ENCODE results near the gene IFRD2. TPM values are rescaled to one million over a fixed set of nuclear protein-coding genes. Genes with fewer than 3 reads are reported as not detected.
"Not testable (repeated sequence)": the region's sequence is repeated elsewhere in the genome, so short reads cannot be mapped to it uniquely, and the experiment has no call there.

Gene IFRD2
- total RNA-seq, 1 experiment from 2014 or later = 111 TPM

DNA sequence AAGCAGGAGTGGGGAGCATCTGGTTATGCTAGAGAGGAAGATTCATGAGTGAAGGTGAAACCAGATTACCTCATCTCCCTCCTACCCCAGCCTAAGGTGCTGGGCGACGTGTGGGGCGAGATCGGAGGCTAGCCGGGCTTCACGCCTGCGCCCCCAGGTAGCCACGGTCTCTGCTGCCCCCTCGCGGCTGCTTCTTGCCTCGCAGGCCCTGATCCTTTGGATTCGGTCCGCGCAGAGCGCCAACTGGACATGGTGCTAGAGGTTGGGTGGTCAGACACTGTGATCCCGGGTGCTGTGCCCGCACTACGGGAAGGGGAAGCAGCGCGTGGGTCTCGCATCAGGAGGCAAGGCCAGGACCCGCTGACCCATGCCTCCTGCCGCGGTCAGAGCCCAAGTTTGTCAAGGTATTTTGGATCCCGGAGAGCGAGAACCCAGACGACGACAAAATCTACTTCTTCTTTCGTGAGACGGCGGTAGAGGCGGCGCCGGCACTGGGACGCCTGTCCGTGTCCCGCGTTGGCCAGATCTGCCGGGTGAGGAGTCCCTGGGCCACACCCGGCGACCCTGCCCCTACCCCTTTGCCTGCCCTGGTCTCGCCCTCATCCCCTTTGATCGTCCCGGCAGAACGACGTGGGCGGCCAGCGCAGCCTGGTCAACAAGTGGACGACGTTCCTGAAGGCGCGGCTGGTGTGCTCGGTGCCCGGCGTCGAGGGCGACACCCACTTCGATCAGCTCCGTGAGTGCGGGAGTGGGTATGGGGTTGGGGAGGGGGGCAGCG is 19.1 kb downstream of the IFRD2 start:
- no TSS peak for BruUV-seq (replicated peaks)
- Histone ChIP-seq H3K27ac (ENCODE audit: low read length) (no peak overlapping the region), H3K4me3 (ENCODE audit: low read depth in 2 of 2, low read length in 2 of 2) (peak overlapping the region; percentile 27 to 56), H3K36me3 (ENCODE audit: control insufficient read depth, insufficient read depth, low read length) (no peaks in the 10 kb centered on the region), H3K9me3 (ENCODE audit: control insufficient read depth, insufficient read depth, low read depth, low read length) (no peaks in the 10 kb centered on the region), H3K27me3 (ENCODE audit: control insufficient read depth, insufficient read depth, low read length) (no peaks in the 10 kb centered on the region), H3K4me1 (ENCODE audit: control insufficient read depth, insufficient read depth, low read length) (peaks cover 8% of the 10 kb centered on the region)
- ChIA-PET CTCF (interaction anchor here (0.7 kb wide), 1 partner anchor 48 kb away, joined by 8 read pairs; no protein-coding TSS in a partner anchor), POLR2A (no interaction called here)
- in situ Hi-C loops (cut with HindIII; ENCODE audit: low pct_unique_long_range_greater_than_20kb, low sequenced_read_pairs) (no loop called here), intact Hi-C loops (cut with micrococcal nuclease; ENCODE audit: unreplicated experiment) (loop anchor here (2.0 kb wide), 1 partner anchor 46 kb away; no protein-coding TSS in a partner anchor)
- DNase-seq (ENCODE audit: low read depth, low spot score) (no peak), ATAC-seq (peak; percentile 86)
- TF ChIP-seq SIN3A (IDR thresholded peaks at IDR 0.05; ENCODE audit: borderline replicate concordance, insufficient read depth, low read depth, low read length) (no peak), TCF7L2 (IDR thresholded peaks at IDR 0.05; ENCODE audit: low read depth, low read length) (peak; percentile 92), POLR2AphosphoS5 (IDR thresholded peaks at IDR 0.05; ENCODE audit: low read depth, low read length) (no peak; the same call in 1 of the 2 replicates)
- TF ChIP-seq, protein P1, sequence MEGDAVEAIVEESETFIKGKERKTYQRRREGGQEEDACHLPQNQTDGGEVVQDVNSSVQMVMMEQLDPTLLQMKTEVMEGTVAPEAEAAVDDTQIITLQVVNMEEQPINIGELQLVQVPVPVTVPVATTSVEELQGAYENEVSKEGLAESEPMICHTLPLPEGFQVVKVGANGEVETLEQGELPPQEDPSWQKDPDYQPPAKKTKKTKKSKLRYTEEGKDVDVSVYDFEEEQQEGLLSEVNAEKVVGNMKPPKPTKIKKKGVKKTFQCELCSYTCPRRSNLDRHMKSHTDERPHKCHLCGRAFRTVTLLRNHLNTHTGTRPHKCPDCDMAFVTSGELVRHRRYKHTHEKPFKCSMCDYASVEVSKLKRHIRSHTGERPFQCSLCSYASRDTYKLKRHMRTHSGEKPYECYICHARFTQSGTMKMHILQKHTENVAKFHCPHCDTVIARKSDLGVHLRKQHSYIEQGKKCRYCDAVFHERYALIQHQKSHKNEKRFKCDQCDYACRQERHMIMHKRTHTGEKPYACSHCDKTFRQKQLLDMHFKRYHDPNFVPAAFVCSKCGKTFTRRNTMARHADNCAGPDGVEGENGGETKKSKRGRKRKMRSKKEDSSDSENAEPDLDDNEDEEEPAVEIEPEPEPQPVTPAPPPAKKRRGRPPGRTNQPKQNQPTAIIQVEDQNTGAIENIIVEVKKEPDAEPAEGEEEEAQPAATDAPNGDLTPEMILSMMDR (IDR thresholded peaks at IDR 0.05) = peak; percentile 88
- TF ChIP-seq, protein P2, sequence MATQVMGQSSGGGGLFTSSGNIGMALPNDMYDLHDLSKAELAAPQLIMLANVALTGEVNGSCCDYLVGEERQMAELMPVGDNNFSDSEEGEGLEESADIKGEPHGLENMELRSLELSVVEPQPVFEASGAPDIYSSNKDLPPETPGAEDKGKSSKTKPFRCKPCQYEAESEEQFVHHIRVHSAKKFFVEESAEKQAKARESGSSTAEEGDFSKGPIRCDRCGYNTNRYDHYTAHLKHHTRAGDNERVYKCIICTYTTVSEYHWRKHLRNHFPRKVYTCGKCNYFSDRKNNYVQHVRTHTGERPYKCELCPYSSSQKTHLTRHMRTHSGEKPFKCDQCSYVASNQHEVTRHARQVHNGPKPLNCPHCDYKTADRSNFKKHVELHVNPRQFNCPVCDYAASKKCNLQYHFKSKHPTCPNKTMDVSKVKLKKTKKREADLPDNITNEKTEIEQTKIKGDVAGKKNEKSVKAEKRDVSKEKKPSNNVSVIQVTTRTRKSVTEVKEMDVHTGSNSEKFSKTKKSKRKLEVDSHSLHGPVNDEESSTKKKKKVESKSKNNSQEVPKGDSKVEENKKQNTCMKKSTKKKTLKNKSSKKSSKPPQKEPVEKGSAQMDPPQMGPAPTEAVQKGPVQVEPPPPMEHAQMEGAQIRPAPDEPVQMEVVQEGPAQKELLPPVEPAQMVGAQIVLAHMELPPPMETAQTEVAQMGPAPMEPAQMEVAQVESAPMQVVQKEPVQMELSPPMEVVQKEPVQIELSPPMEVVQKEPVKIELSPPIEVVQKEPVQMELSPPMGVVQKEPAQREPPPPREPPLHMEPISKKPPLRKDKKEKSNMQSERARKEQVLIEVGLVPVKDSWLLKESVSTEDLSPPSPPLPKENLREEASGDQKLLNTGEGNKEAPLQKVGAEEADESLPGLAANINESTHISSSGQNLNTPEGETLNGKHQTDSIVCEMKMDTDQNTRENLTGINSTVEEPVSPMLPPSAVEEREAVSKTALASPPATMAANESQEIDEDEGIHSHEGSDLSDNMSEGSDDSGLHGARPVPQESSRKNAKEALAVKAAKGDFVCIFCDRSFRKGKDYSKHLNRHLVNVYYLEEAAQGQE (IDR thresholded peaks at IDR 0.05; ENCODE audit: insufficient read depth in 1 of 2, low read depth in 2 of 2, low read length in 1 of 2) = 0 out of 4 replicates have a peak, but pooled peaks of 1 of the 2 experiments have one; percentile 17

DNA sequence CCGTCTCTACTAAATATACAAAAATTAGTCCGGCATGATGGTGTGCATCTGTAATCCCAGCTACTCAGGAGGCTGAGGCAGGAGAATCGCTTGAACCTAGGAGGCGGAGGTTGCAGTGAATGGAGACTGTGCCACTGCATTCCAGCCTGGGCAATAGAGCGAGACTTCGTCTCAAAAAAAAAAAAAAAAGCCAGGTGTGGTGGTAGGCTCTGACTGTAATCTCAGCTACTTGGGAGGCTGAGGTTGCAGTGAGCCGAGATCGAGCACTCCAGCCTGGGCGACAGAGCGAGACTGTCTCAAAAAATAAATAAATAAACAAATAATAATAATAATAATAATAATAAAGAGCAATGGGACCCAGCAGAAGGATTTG is 19.7 kb downstream of the IFRD2 start:
- H3K36me3 ChIP-seq (ENCODE audit: control insufficient read depth, insufficient read depth, low read length); H3K27ac ChIP-seq (ENCODE audit: low read length); BruUV-seq (replicated peaks); H3K4me1 ChIP-seq (ENCODE audit: control insufficient read depth, insufficient read depth, low read length); H3K4me3 ChIP-seq (ENCODE audit: low read depth in 2 of 2, low read length in 2 of 2); ATAC-seq; in situ Hi-C loops (cut with HindIII; ENCODE audit: low pct_unique_long_range_greater_than_20kb, low sequenced_read_pairs); H3K9me3 ChIP-seq (ENCODE audit: control insufficient read depth, insufficient read depth, low read depth, low read length); H3K27me3 ChIP-seq (ENCODE audit: control insufficient read depth, insufficient read depth, low read length); POLR2A ChIA-PET; DNase-seq (ENCODE audit: low read depth, low spot score): not testable (repeated sequence)
- CTCF ChIA-PET = interaction anchor here (0.7 to 1.0 kb wide), 2 partner anchors 48 to 149 kb away, joined by 3 to 8 read pairs; no protein-coding TSS in a partner anchor
- intact Hi-C loops (cut with micrococcal nuclease; ENCODE audit: unreplicated experiment) = loop anchor here (2.0 kb wide), 1 partner anchor 46 kb away; no protein-coding TSS in a partner anchor

All from Panc1 (cell line).